SK-N-MC (cell line): ENCODE data around the gene SLC16A2.
A peak's percentile ranks its signal among the peaks of the same experiment; 100 is the strongest.
"Not testable (repeated sequence)": the region's sequence is repeated elsewhere in the genome, so short reads cannot be mapped to it uniquely, and the experiment has no call there.

ENCODE experiments used
- DNase-seq: peaks from one replicate; pipeline ENCODE4 v3.0.0-alpha.2; 2011; ENCODE audit warnings: low read depth, low spot score
- H3K27ac ChIP-seq: fragments of 200-600 bp; sonication (generic); 2 replicates; pipeline ENCODE4 v1.5.1; 2016; ENCODE audit warnings: mixed run types
- H3K36me3 ChIP-seq: fragments of 200-600 bp; sonication (generic); 2 replicates; pipeline ENCODE4 v1.6.1; 2017; ENCODE audit warnings: antibody characterized with exemption, low read length, mixed read lengths; ENCODE audit not compliant: insufficient read depth
- H3K4me3 ChIP-seq: fragments of 200-600 bp; sonication (generic); 2 replicates; pipeline ENCODE4 v1.5.1; 2016
- H3K9ac ChIP-seq: fragments of 200-600 bp; sonication (generic); 2 replicates; pipeline ENCODE4 v1.8.0; 2017; ENCODE audit warnings: mixed run types, mixed read lengths; ENCODE audit not compliant: insufficient read length
- H3K9me3 ChIP-seq: fragments of 200-600 bp; sonication (generic); 2 replicates; pipeline ENCODE4 v1.6.1; 2017; ENCODE audit warnings: low read depth, mild to moderate bottlenecking, antibody characterized with exemption, low read length, moderate library complexity, mixed read lengths
- EZH2 ChIP-seq: fragments of 200-600 bp; sonication (generic); IDR thresholded peaks from one replicate; pipeline ENCODE4 v1.6.1; 2017; ENCODE audit warnings: antibody characterized with exemption
- FOXP2 ChIP-seq: optimal IDR thresholded peaks from 2 replicates; pipeline ENCODE3; 2011; ENCODE audit warnings: mild to moderate bottlenecking, moderate library complexity; ENCODE audit not compliant: insufficient read depth; ENCODE audit errors: extremely low read length, control extremely low read depth
- POLR2AphosphoS5 ChIP-seq: IDR thresholded peaks from 2 replicates; pipeline ENCODE4 v1.6.1; 2012; ENCODE audit warnings: mild to moderate bottlenecking, low read depth, low read length, borderline replicate concordance

Gene SLC16A2

GRCh38 chrX:74509989-74510388 lies 88.7 kb downstream of the SLC16A2 start:
- Histone ChIP-seq H3K36me3 (no peaks in the 10 kb centered on the region), H3K9ac (no peak overlapping the region), H3K9me3 (no peaks in the 10 kb centered on the region), H3K4me3 (no peak overlapping the region), H3K27ac (no peak overlapping the region)
- TF ChIP-seq POLR2AphosphoS5, result no peak
- TF ChIP-seq EZH2, result no peak
- no peak for TF ChIP-seq FOXP2
- DNase-seq, result no peak

GRCh38 chrX:74510401-74510800 lies 89.1 kb downstream of the SLC16A2 start:
- TF ChIP-seq FOXP2, result no peak
- TF ChIP-seq EZH2, result no peak
- no peak for TF ChIP-seq POLR2AphosphoS5
- H3K27ac ChIP-seq, result no peak overlapping the region
- no peak overlapping the region for H3K4me3 ChIP-seq
- no peak overlapping the region for H3K9ac ChIP-seq
- no peaks in the 10 kb centered on the region for H3K36me3 ChIP-seq
- H3K9me3 ChIP-seq, result no peaks in the 10 kb centered on the region
- DNase-seq, result no peak

GRCh38 chrX:74511704-74512103 lies 90.4 kb downstream of the SLC16A2 start:
- H3K9ac ChIP-seq, result no peak overlapping the region
- TF ChIP-seq FOXP2, result no peak
- no peak for TF ChIP-seq EZH2
- TF ChIP-seq POLR2AphosphoS5, result no peak
- no peaks in the 10 kb centered on the region for H3K36me3 ChIP-seq

GRCh38 chrX:74514384-74514783 lies 93.1 kb downstream of the SLC16A2 start:
- DNase-seq, result no peak
- no peaks in the 10 kb centered on the region for H3K36me3 ChIP-seq
- no peak overlapping the region for H3K27ac ChIP-seq
- no peak overlapping the region for H3K9ac ChIP-seq
- TF ChIP-seq FOXP2, result no peak
- no peak for TF ChIP-seq POLR2AphosphoS5
- no peak for TF ChIP-seq EZH2
- H3K4me3 ChIP-seq, result no peak overlapping the region
- H3K9me3 ChIP-seq, result no peaks in the 10 kb centered on the region

More at GRCh38 chrX:74511704-74512103, 90.4 kb downstream of the SLC16A2 start:
- Histone ChIP-seq H3K27ac (no peak overlapping the region), H3K4me3 (no peak overlapping the region), H3K9me3 (no peaks in the 10 kb centered on the region)
- no peak for DNase-seq

GRCh38 chrX:74515356-74515755 lies 94.1 kb downstream of the SLC16A2 start:
- H3K36me3 ChIP-seq, result no peaks in the 10 kb centered on the region
- no peak overlapping the region for H3K9ac ChIP-seq
- no peak for DNase-seq
- no peak overlapping the region for H3K4me3 ChIP-seq
- H3K9me3 ChIP-seq, result no peaks in the 10 kb centered on the region
- TF ChIP-seq FOXP2 (no peak), EZH2 (no peak), POLR2AphosphoS5 (no peak)
- H3K27ac ChIP-seq, result no peak overlapping the region

GRCh38 chrX:74516013-74516412 lies 94.7 kb downstream of the SLC16A2 start:
- H3K36me3 ChIP-seq, H3K4me3 ChIP-seq, H3K9me3 ChIP-seq, DNase-seq, H3K27ac ChIP-seq, H3K9ac ChIP-seq: not testable (repeated sequence)

- no peak for TF ChIP-seq EZH2
- no peak for TF ChIP-seq FOXP2
- TF ChIP-seq POLR2AphosphoS5, result no peak
- no peak overlapping the region for H3K4me3 ChIP-seq
- H3K9me3 ChIP-seq, result no peaks in the 10 kb centered on the region
Observed at GRCh38 chrX:74519870-74520269, 98.6 kb downstream of the SLC16A2 start.

GRCh38 chrX:74520291-74520690 lies 99.0 kb downstream of the SLC16A2 start:
- H3K9ac ChIP-seq, result no peak overlapping the region
- H3K36me3 ChIP-seq, result no peaks in the 10 kb centered on the region
- no peak for TF ChIP-seq FOXP2
- TF ChIP-seq EZH2, result no peak
- TF ChIP-seq POLR2AphosphoS5, result no peak
- no peak for DNase-seq
- H3K27ac ChIP-seq, result 0 out of 2 replicates have a peak overlapping the region, but pooled peaks have one; percentile 9
- H3K4me3 ChIP-seq, result no peak overlapping the region
- no peaks in the 10 kb centered on the region for H3K9me3 ChIP-seq

More at GRCh38 chrX:74519870-74520269, 98.6 kb downstream of the SLC16A2 start:
- H3K27ac ChIP-seq, result 0 out of 2 replicates have a peak overlapping the region, but pooled peaks have one; percentile 9
- H3K36me3 ChIP-seq, result no peaks in the 10 kb centered on the region
- H3K9ac ChIP-seq, result no peak overlapping the region
- DNase-seq, result no peak

GRCh38 chrX:74520896-74521295 lies 99.6 kb downstream of the SLC16A2 start:
- no peak for DNase-seq
- H3K4me3 ChIP-seq, result no peak overlapping the region

More at GRCh38 chrX:74520896-74521295, 99.6 kb downstream of the SLC16A2 start:
- H3K27ac ChIP-seq, result no peak overlapping the region
- H3K36me3 ChIP-seq, result no peaks in the 10 kb centered on the region
- no peak overlapping the region for H3K9ac ChIP-seq
- TF ChIP-seq EZH2, result no peak
- no peak for TF ChIP-seq POLR2AphosphoS5
- no peak for TF ChIP-seq FOXP2
- no peaks in the 10 kb centered on the region for H3K9me3 ChIP-seq
